Measurements from ENCODE around the gene PITPNB.

Gene PITPNB

GRCh38 chr22:27961680-27962079 is 42.6 kb upstream of the PITPNB start:
- no peak overlapping the region for H3K9ac ChIP-seq (ENCODE audit: low read depth, low read length)
- H3K4me3 ChIP-seq (ENCODE audit: low read depth in 1 of 2, low read length in 2 of 2) = no peak overlapping the region
- TF ChIP-seq CTCF (IDR thresholded peaks at IDR 0.05; ENCODE audit: borderline replicate concordance, extremely low read depth, low read length, poor library complexity, severe bottlenecking) (no peak), EZH2 (IDR thresholded peaks at IDR 0.05; ENCODE audit: borderline replicate concordance, low read depth, low read length, severe bottlenecking) (no peak)
- H2AFZ ChIP-seq (ENCODE audit: low read depth, low read length) = no peak overlapping the region
- H3K27me3 ChIP-seq (ENCODE audit: insufficient read depth, low read length, poor library complexity) = no peaks in the 10 kb centered on the region
- H3K79me2 ChIP-seq (ENCODE audit: insufficient read depth, low read length) = no peaks in the 10 kb centered on the region
- H3K9me3 ChIP-seq (ENCODE audit: insufficient read depth, low read length, severe bottlenecking) = no peaks in the 10 kb centered on the region
- ATAC-seq (ENCODE audit: insufficient read depth, low read depth) (no peak), DNase-seq (no peak)
- no peaks in the 10 kb centered on the region for H3K4me1 ChIP-seq (ENCODE audit: insufficient read depth, low read length)
- H3K4me2 ChIP-seq (ENCODE audit: insufficient read depth, low read length) = no peak overlapping the region
- no peaks in the 10 kb centered on the region for H4K20me1 ChIP-seq (ENCODE audit: insufficient read depth, low read length)
- no peaks in the 10 kb centered on the region for H3K36me3 ChIP-seq (ENCODE audit: insufficient read depth, low read length)
- H3K27ac ChIP-seq (ENCODE audit: low read length) = no peak overlapping the region

DNA sequence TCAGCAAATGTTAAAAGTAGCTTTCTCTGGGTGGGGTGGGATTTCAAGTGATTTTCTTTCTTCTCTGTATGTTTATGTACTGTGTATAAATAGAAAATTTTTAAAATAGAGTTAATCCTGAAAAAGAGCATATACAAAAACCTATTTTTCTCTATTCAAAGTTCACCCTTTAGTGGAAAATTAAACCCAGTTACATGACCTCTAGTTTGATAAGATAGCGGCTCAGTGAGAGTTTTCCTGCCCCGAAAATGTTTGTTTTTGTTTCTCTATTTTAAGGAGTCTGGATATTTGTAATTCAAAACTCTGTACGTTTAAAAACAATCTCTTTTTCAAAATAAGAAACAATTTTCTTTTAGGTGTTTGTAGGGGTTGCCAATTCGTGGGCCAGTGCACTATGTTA is 42.1 kb upstream of the PITPNB start:
- TF ChIP-seq EZH2 (IDR thresholded peaks at IDR 0.05; ENCODE audit: borderline replicate concordance, low read depth, low read length, severe bottlenecking) (no peak), CTCF (IDR thresholded peaks at IDR 0.05; ENCODE audit: borderline replicate concordance, extremely low read depth, low read length, poor library complexity, severe bottlenecking) (no peak)

DNA sequence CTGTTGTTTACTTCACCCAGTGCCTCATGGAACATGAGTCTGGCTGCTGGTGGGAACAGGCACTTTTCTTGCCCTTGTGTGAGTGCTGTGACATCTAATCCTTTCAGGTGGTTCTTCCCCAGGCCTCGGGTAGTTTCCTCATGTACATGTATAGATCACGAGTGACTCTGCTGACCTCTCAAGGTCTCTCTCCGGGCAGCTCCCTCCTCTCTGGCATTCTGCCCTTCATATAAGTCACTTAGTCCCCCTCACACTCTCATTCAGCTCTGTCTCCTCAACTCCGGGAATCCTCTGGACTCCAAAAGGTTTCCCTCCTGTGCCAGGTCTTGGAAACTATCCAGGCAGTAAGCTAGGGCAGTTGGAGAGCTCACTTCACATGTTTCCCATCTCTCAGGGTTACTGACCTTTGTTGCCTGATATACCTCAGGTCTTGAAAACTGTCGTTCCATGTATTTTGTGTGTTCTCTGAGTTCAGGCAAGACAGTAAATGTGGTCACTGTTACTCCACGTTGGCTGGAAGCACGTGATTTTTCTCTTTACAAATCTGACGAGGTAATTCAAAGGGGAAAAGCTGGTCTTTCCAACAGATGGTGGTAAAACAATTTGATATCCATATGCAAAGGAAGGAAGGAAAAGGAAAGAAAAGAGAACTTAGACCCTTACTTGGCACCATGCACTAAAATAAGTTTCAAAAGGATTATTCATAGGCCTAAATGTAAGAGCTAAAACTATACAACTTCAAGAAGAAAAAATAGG is 40.5 kb upstream of the PITPNB start:
- no peaks in the 10 kb centered on the region for H3K27me3 ChIP-seq (ENCODE audit: insufficient read depth, low read length, poor library complexity)
- DNase-seq (no peak), ATAC-seq (ENCODE audit: insufficient read depth, low read depth) (no peak)
- no peaks in the 10 kb centered on the region for H3K4me1 ChIP-seq (ENCODE audit: insufficient read depth, low read length)
- no peak overlapping the region for H2AFZ ChIP-seq (ENCODE audit: low read depth, low read length)
- no peak overlapping the region for H3K27ac ChIP-seq (ENCODE audit: low read length)
- no peak overlapping the region for H3K4me2 ChIP-seq (ENCODE audit: insufficient read depth, low read length)
- H3K79me2 ChIP-seq (ENCODE audit: insufficient read depth, low read length) = no peaks in the 10 kb centered on the region
- TF ChIP-seq EZH2 (IDR thresholded peaks at IDR 0.05; ENCODE audit: borderline replicate concordance, low read depth, low read length, severe bottlenecking) = no peak
- TF ChIP-seq CTCF (IDR thresholded peaks at IDR 0.05; ENCODE audit: borderline replicate concordance, extremely low read depth, low read length, poor library complexity, severe bottlenecking) = no peak
- H3K9ac ChIP-seq (ENCODE audit: low read depth, low read length) = no peak overlapping the region
- no peaks in the 10 kb centered on the region for H4K20me1 ChIP-seq (ENCODE audit: insufficient read depth, low read length)
- H3K36me3 ChIP-seq (ENCODE audit: insufficient read depth, low read length) = no peaks in the 10 kb centered on the region
- no peaks in the 10 kb centered on the region for H3K9me3 ChIP-seq (ENCODE audit: insufficient read depth, low read length, severe bottlenecking)
- H3K4me3 ChIP-seq (ENCODE audit: low read depth in 1 of 2, low read length in 2 of 2) = no peak overlapping the region

More for the DNA sequence above, 42.1 kb upstream of the PITPNB start:
- H3K36me3 ChIP-seq (ENCODE audit: insufficient read depth, low read length) = no peaks in the 10 kb centered on the region
- no peaks in the 10 kb centered on the region for H4K20me1 ChIP-seq (ENCODE audit: insufficient read depth, low read length)
- H3K27ac ChIP-seq (ENCODE audit: low read length) = no peak overlapping the region
- H3K9me3 ChIP-seq (ENCODE audit: insufficient read depth, low read length, severe bottlenecking) = no peaks in the 10 kb centered on the region
- ATAC-seq (ENCODE audit: insufficient read depth, low read depth) (no peak), DNase-seq (no peak)
- no peak overlapping the region for H3K9ac ChIP-seq (ENCODE audit: low read depth, low read length)
- no peaks in the 10 kb centered on the region for H3K27me3 ChIP-seq (ENCODE audit: insufficient read depth, low read length, poor library complexity)
- H3K4me1 ChIP-seq (ENCODE audit: insufficient read depth, low read length) = no peaks in the 10 kb centered on the region
- no peak overlapping the region for H3K4me3 ChIP-seq (ENCODE audit: low read depth in 1 of 2, low read length in 2 of 2)
- H2AFZ ChIP-seq (ENCODE audit: low read depth, low read length) = no peak overlapping the region
- H3K79me2 ChIP-seq (ENCODE audit: insufficient read depth, low read length) = no peaks in the 10 kb centered on the region
- no peak overlapping the region for H3K4me2 ChIP-seq (ENCODE audit: insufficient read depth, low read length)

All from DND-41 (cell line).